Measurements from ENCODE around the gene DNAH17. TPM values are rescaled to one million over a fixed set of nuclear protein-coding genes. Genes with fewer than 3 reads are reported as not detected.

Gene DNAH17
- total and polyA plus RNA-seq, 2 of the 13 experiments (the other 11 are each of a cell fraction or from before 2014, with no cell fraction given): 0.86 to 1.6 TPM

GRCh38 chr17:78399693-78400144 is 177.5 kb downstream of the DNAH17 start (continued):
- TF ChIP-seq ZNF891 (CRISPR knock-in tag; IDR thresholded peaks at IDR 0.05): no peak
- no peak for TF ChIP-seq ZNF3 (CRISPR knock-in tag; IDR thresholded peaks at IDR 0.05)
- TF ChIP-seq ZNF558 (CRISPR knock-in tag; IDR thresholded peaks at IDR 0.05; ENCODE audit: borderline replicate concordance): no peak
- no peak for TF ChIP-seq ZBTB1 (CRISPR knock-in tag; IDR thresholded peaks at IDR 0.05; ENCODE audit: borderline replicate concordance)
- TF ChIP-seq CSRNP1 (CRISPR knock-in tag; IDR thresholded peaks at IDR 0.05): no peak
- TF ChIP-seq NFRKB (IDR thresholded peaks at IDR 0.05): no peak
- TF ChIP-seq DDIT3 (CRISPR knock-in tag; IDR thresholded peaks at IDR 0.05): no peak
- TF ChIP-seq PPARG (CRISPR knock-in tag; conservative IDR thresholded peaks at IDR 0.05): peak; percentile 49; the same call in 1 of the 2 replicates
- TF ChIP-seq ZFP82 (CRISPR knock-in tag; IDR thresholded peaks at IDR 0.05; ENCODE audit: borderline replicate concordance): no peak
- peak; percentile 61; the same call in 1 of the 2 replicates for TF ChIP-seq KAT8 (CRISPR knock-in tag; IDR thresholded peaks at IDR 0.05)
- peak; percentile 13; the same call in 1 of the 2 replicates for TF ChIP-seq SMC3 (IDR thresholded peaks at IDR 0.05; ENCODE audit: low read length)
- TF ChIP-seq SMARCC2 (IDR thresholded peaks at IDR 0.05): 0 out of 2 replicates have a peak, but pooled peaks have one; percentile 83
- TF ChIP-seq ZNF550 (CRISPR knock-in tag; IDR thresholded peaks at IDR 0.05; ENCODE audit: borderline replicate concordance): no peak
- TF ChIP-seq ZBTB34 (CRISPR knock-in tag; IDR thresholded peaks at IDR 0.05): no peak
- TF ChIP-seq ZNF253 (CRISPR knock-in tag; IDR thresholded peaks at IDR 0.05; ENCODE audit: borderline replicate concordance): 0 out of 2 replicates have a peak, but pooled peaks have one; percentile 46
- TF ChIP-seq NBN (conservative IDR thresholded peaks at IDR 0.05): no peak
- no peak for TF ChIP-seq ZBTB4 (CRISPR knock-in tag; IDR thresholded peaks at IDR 0.05; ENCODE audit: borderline replicate concordance)
- no peak for TF ChIP-seq ZNF292 (CRISPR knock-in tag; IDR thresholded peaks at IDR 0.05; ENCODE audit: borderline replicate concordance, low read depth)
- TF ChIP-seq ZNF639 (CRISPR knock-in tag; conservative IDR thresholded peaks at IDR 0.05): no peak
- TF ChIP-seq ATF6 (CRISPR knock-in tag; conservative IDR thresholded peaks at IDR 0.05): no peak
- TF ChIP-seq MTA1 (CRISPR knock-in tag; IDR thresholded peaks at IDR 0.05; ENCODE audit: borderline replicate concordance): no peak

Data from HepG2 (cell line).